WTC11 (cell line): Measurements from ENCODE around the gene TNFAIP8L3. TPM values are rescaled to one million over a fixed set of nuclear protein-coding genes. Genes with fewer than 3 reads are reported as not detected.

ENCODE experiments used
- total RNA-seq: library from RNA; stranded (reverse); gene quantifications from 3 replicates; pipeline ENCODE4 v1.2.3, GENCODE V29; 2021

Gene TNFAIP8L3
- total RNA-seq, 1 experiment from 2014 or later: 0.39 TPM

Other genes with a start within 250 kb of the TNFAIP8L3 start
- gene AP4E1, start 186.2 kb downstream of the TNFAIP8L3 start, total RNA-seq: 8.7 to 9.6 TPM (median 9.5 TPM) in 3 replicates
- not detected in 3 replicates for gene CYP19A1, start 243.7 kb upstream of the TNFAIP8L3 start, total RNA-seq
- 0.77 to 1.8 TPM (median 1.7 TPM) in 3 replicates for gene GLDN, start 246.7 kb upstream of the TNFAIP8L3 start, total RNA-seq